DND-41 (cell line): ENCODE measurements around the gene RFLNA.
"Not testable (repeated sequence)": the region's sequence is repeated elsewhere in the genome, so short reads cannot be mapped to it uniquely, and the experiment has no call there.

Experiments used
- ATAC-seq: fragments of 200-7000 bp; cut with Tn5 transposase; 3 replicates; pipeline ENCODE4 v1.9.1; 2021; ENCODE audit warnings: low read depth; ENCODE audit not compliant: insufficient read depth
- DNase-seq: peaks from one replicate; pipeline ENCODE4 v3.0.0-alpha.2; 2020
- H2AFZ ChIP-seq: 2 replicates; pipeline ENCODE4 v1.6.0; 2012; ENCODE audit warnings: low read depth, low read length
- H3K27ac ChIP-seq: 2 replicates; pipeline ENCODE4 v1.5.1; 2012; ENCODE audit warnings: low read length, inconsistent platforms
- H3K27me3 ChIP-seq: fragments of 200-600 bp; sonication (generic); 2 replicates; pipeline ENCODE4 v1.6.0; 2012; ENCODE audit warnings: low read length, mild to moderate bottlenecking, inconsistent platforms; ENCODE audit not compliant: insufficient read depth, poor library complexity
- H3K36me3 ChIP-seq: 2 replicates; pipeline ENCODE4 v1.5.1; 2012; ENCODE audit warnings: low read length, inconsistent platforms; ENCODE audit not compliant: insufficient read depth
- H3K4me1 ChIP-seq: 2 replicates; pipeline ENCODE4 v1.5.1; 2012; ENCODE audit warnings: mild to moderate bottlenecking, low read length; ENCODE audit not compliant: insufficient read depth
- H3K4me2 ChIP-seq: 2 replicates; pipeline ENCODE4 v1.6.0; 2012; ENCODE audit warnings: mild to moderate bottlenecking, moderate library complexity, low read length, inconsistent platforms; ENCODE audit not compliant: insufficient read depth
- H3K4me3 ChIP-seq, 2 experiments: fragments of 200-600 bp in 1 of 2; shearing (Covaris generic) in 1 of 2; 2 replicates each; pipeline ENCODE4 v1.5.1; 2012 to 2016; ENCODE audit warnings: inconsistent platforms in 2 of 2, low read length in 2 of 2, mild to moderate bottlenecking in 2 of 2, low read depth in 1 of 2, moderate library complexity in 1 of 2
- H3K79me2 ChIP-seq: 2 replicates; pipeline ENCODE4 v1.6.0; 2012; ENCODE audit warnings: low read length, inconsistent platforms; ENCODE audit not compliant: insufficient read depth
- H3K9ac ChIP-seq: 2 replicates; pipeline ENCODE4 v1.6.0; 2012; ENCODE audit warnings: low read depth, mild to moderate bottlenecking, inconsistent platforms, low read length, moderate library complexity
- H3K9me3 ChIP-seq: 2 replicates; pipeline ENCODE4 v1.5.1; 2012; ENCODE audit warnings: low read length, moderate library complexity, mild to moderate bottlenecking, inconsistent platforms; ENCODE audit not compliant: insufficient read depth, severe bottlenecking
- H4K20me1 ChIP-seq: 2 replicates; pipeline ENCODE4 v1.6.0; 2012; ENCODE audit warnings: low read length; ENCODE audit not compliant: insufficient read depth
- EZH2 ChIP-seq: IDR thresholded peaks from 3 replicates; pipeline ENCODE4 v1.6.1; 2012; ENCODE audit warnings: borderline replicate concordance, low read depth, mild to moderate bottlenecking, moderate library complexity, low read length, inconsistent platforms; ENCODE audit not compliant: severe bottlenecking
- TF ChIP-seq, protein P1 (sequence below): IDR thresholded peaks from 2 replicates; pipeline ENCODE4 v1.5.1; 2012; ENCODE audit warnings: borderline replicate concordance, low read length, moderate library complexity, mild to moderate bottlenecking; ENCODE audit not compliant: poor library complexity, severe bottlenecking; ENCODE audit errors: extremely low read depth

The RFLNA gene

DNA sequence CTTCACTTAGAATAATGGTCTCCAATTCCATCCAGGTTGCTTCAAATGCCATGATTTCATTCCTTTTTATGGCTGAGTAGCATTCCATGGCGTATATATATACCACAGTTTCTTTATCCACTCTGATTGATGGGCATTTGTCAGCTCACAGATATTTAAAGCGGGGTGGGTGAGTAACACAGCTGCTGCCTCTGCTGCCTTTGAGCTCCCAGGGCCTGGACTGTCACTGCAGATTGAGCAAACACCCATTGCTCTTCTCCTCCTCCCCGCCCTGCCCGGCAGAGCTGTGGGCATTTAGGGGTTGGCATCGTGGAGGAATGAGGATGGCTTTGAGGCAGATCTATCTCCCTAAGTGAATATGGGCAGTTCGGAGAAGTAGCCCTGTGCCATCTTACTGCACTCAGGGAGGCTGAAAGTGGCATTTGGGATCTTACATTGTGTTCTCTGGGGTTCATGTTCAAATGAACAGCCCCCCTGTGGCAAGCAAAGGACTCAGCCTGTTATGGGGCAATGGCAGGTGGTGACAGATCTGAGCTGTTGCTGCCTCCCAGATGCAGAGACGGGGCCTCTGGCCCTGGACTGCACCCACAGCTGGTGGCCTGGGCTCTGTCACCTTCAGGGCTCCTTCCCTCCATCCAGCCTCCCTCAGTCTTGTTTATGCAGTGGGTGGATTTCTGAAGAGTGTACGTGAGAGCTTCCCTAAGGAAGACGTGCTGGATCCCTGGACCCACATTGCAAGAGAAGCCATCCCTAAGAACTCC, 4.9 kb downstream of the RFLNA start:
- Histone ChIP-seq H3K27me3 (peaks cover 17% of the 10 kb centered on the region), H3K27ac (no peak overlapping the region), H3K4me3 (no peak overlapping the region), H3K9me3 (no peaks in the 10 kb centered on the region), H3K36me3 (no peaks in the 10 kb centered on the region), H4K20me1 (no peaks in the 10 kb centered on the region), H3K4me1 (no peaks in the 10 kb centered on the region), H2AFZ (no peak overlapping the region), H3K79me2 (no peaks in the 10 kb centered on the region), H3K4me2 (no peak overlapping the region), H3K9ac (no peak overlapping the region)
- TF ChIP-seq, protein P1, sequence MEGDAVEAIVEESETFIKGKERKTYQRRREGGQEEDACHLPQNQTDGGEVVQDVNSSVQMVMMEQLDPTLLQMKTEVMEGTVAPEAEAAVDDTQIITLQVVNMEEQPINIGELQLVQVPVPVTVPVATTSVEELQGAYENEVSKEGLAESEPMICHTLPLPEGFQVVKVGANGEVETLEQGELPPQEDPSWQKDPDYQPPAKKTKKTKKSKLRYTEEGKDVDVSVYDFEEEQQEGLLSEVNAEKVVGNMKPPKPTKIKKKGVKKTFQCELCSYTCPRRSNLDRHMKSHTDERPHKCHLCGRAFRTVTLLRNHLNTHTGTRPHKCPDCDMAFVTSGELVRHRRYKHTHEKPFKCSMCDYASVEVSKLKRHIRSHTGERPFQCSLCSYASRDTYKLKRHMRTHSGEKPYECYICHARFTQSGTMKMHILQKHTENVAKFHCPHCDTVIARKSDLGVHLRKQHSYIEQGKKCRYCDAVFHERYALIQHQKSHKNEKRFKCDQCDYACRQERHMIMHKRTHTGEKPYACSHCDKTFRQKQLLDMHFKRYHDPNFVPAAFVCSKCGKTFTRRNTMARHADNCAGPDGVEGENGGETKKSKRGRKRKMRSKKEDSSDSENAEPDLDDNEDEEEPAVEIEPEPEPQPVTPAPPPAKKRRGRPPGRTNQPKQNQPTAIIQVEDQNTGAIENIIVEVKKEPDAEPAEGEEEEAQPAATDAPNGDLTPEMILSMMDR, result no peak
- no peak for TF ChIP-seq EZH2
- ATAC-seq (no peak), DNase-seq (no peak)

DNA sequence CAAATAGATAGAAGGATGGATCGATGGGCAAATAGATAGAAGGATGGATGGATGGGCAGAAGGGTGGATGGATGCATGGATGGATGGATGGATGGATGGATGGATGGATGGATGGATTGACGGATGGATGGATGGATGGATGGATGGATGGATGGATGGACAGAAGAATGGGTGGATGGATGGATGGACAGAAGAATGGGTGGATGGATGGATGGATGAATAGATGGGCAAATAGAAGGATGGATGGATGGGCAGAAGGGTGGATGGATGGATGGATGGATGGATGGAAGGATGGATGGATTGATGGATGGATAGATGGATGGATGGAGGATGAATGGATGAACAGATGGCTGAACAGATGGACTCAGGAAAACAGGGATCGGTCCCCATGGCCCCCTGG, 5.8 kb downstream of the RFLNA start:
- H3K9me3 ChIP-seq, result not testable (repeated sequence)

DNA sequence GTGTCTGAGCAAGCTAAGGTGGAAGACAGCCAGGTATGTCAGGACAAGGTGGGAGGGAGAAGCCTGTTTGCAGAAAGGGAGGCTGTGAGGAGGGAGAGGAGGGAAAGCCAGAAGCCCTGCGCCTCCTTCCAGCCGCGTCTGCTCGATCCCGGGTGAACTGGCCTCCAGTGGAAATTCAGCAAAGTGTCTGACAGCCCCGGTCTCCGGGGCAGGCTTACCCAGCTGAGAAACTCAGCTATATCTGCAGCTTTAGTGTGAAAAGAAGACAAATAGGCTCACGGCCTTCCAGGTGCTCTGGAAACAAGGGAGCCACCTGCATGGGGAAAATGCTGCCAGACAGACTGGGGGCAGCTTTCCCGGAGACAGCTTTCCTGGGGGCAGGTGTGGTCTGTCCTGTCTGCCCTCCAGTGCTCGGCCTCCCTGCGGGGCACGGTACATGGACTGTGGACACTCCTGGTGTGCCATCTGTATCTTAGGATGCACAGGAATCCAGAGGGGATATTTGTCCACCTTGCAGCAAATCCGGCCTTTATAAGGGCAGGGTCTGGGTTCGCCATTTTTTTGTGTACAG, 6.3 kb downstream of the RFLNA start:
- ATAC-seq (no peak), DNase-seq (no peak)
- no peaks in the 10 kb centered on the region for H4K20me1 ChIP-seq
- no peaks in the 10 kb centered on the region for H3K9me3 ChIP-seq
- no peak overlapping the region for H3K9ac ChIP-seq
- no peak overlapping the region for H2AFZ ChIP-seq
- H3K4me1 ChIP-seq, result no peaks in the 10 kb centered on the region
- H3K4me2 ChIP-seq, result no peak overlapping the region
- TF ChIP-seq, protein P1, result no peak
- TF ChIP-seq EZH2, result no peak
- peaks cover 8% of the 10 kb centered on the region for H3K27me3 ChIP-seq
- H3K79me2 ChIP-seq, result no peaks in the 10 kb centered on the region
- no peak overlapping the region for H3K4me3 ChIP-seq
- no peaks in the 10 kb centered on the region for H3K36me3 ChIP-seq
- no peak overlapping the region for H3K27ac ChIP-seq

More for the DNA sequence above, 5.8 kb downstream of the RFLNA start:
- ATAC-seq, H3K4me2 ChIP-seq, H4K20me1 ChIP-seq, H3K4me1 ChIP-seq, H3K4me3 ChIP-seq, H3K9ac ChIP-seq, H3K27ac ChIP-seq, H3K79me2 ChIP-seq, H2AFZ ChIP-seq, DNase-seq, H3K36me3 ChIP-seq: not testable (repeated sequence)
- peaks cover 11% of the 10 kb centered on the region for H3K27me3 ChIP-seq

DNA sequence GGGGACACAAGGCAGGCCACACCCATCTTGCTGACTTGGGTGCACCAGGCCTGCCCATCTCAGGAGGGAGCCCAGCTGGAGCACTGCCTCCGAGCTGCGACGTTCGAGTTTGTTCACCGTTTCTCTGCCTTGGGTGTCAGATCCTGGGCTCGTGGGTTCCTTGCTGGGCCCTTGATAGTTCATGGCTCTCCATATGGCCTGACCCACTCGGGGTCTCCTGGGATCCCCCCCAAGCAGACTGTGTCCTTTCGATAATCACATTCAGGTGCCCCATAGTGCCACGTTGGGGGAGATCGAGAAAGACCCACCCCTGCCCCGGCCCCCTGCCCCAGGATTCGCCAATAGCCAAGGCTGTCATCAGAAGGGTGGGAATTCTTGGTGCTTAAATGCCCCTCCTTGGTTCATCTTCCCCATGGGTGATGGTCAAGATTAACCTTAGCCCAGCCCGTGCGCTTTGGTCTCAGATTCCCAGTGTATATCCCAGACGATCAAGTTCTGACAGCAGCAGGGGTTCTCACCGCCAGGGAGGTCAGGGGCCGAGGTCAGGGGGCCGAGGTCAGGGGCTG, 7.4 kb downstream of the RFLNA start:
- Histone ChIP-seq H3K4me3 (no peak overlapping the region), H3K79me2 (no peaks in the 10 kb centered on the region), H4K20me1 (no peaks in the 10 kb centered on the region), H3K4me2 (no peak overlapping the region), H3K36me3 (no peaks in the 10 kb centered on the region), H2AFZ (no peak overlapping the region), H3K4me1 (no peaks in the 10 kb centered on the region), H3K27me3 (no peaks in the 10 kb centered on the region), H3K9ac (no peak overlapping the region), H3K27ac (no peak overlapping the region), H3K9me3 (no peaks in the 10 kb centered on the region)
- DNase-seq, result no peak
- ATAC-seq, result no peak
- TF ChIP-seq, protein P1, result no peak
- no peak for TF ChIP-seq EZH2
